Lower leg skin (tissue), 4 donors: ENCODE results near the gene ARHGEF11. TPM values are rescaled to one million over a fixed set of nuclear protein-coding genes. Genes with fewer than 3 reads are reported as not detected.

Source experiments
- DNase-seq, 2 donors: peaks; one replicate each; pipeline ENCODE4 v3.0.0-alpha.2; 2019; ENCODE audit warnings: low spot score in 2 of 2
- H3K4me3 ChIP-seq: fragments of 200-600 bp; sonication (generic); 2 replicates; pipeline ENCODE4 v1.5.1; 2017; ENCODE audit warnings: mild to moderate bottlenecking, low read depth; ENCODE audit not compliant: poor library complexity, severe bottlenecking
- POLR2A ChIP-seq, 2 donors: fragments of 450-650 bp; IDR thresholded peaks; one replicate each; pipeline ENCODE4 v1.6.1; 2016 to 2017; ENCODE audit warnings: antibody characterized with exemption in 2 of 2, mild to moderate bottlenecking in 1 of 2, moderate library complexity in 1 of 2
- WGBS, 2 donors: methylation state at CpG; one replicate each; pipeline ENCODE4 v1.1.5; 2018; 5-methylcytosine and 5-hydroxymethylcytosine counted together
- intact Hi-C: fragments of 100-400 bp; cut with DNase I; formaldehyde crosslinking; loops from one replicate; pipeline ENCODE4 v1.15.0; 2023; ENCODE audit warnings: low total_unique reads
- total RNA-seq, 4 donors: library from RNA; depleted of rRNA; stranded (reverse); fragments of >200 nt; gene quantifications; one replicate each; pipeline ENCODE4 v1.1.0, GENCODE V29; 2016
- TF ChIP-seq, protein P1 (sequence below), 3 donors: fragments of 450-650 bp; IDR thresholded peaks; one replicate each; pipeline ENCODE4 v1.5.1; 2016; ENCODE audit warnings: antibody characterized with exemption in 3 of 3, mild to moderate bottlenecking in 3 of 3, moderate library complexity in 2 of 3

The ARHGEF11 gene
- total RNA-seq, 4 donors from 2014 or later = 16.3 to 30.9 (median 27.3) TPM

DNA sequence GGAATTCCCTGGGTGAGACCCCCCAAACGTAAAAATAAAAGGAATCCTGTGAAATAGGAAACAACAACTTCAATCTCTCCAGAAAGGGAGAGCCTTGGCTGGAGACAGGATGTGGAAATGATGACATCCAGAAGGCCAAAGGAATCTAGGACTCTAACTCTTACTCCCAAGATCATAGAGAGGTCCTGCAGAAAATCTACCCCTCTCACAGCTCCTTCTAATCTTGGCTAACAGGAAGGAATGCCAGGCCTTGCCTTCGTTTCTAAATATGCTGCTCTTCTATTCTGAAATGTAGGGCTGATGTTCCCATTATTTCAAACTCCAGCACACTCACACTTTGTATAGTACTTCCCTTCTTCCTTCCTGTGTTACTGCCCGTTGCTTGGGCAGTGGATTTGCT lies 40.7 kb downstream of the ARHGEF11 start:
- no peak overlapping the region for H3K4me3 ChIP-seq
- WGBS, 2 donors = 53 to 54% methylated on average over 3 of the region's 3 CpGs
- intact Hi-C loops = no loop called here
- TF ChIP-seq, protein P1, sequence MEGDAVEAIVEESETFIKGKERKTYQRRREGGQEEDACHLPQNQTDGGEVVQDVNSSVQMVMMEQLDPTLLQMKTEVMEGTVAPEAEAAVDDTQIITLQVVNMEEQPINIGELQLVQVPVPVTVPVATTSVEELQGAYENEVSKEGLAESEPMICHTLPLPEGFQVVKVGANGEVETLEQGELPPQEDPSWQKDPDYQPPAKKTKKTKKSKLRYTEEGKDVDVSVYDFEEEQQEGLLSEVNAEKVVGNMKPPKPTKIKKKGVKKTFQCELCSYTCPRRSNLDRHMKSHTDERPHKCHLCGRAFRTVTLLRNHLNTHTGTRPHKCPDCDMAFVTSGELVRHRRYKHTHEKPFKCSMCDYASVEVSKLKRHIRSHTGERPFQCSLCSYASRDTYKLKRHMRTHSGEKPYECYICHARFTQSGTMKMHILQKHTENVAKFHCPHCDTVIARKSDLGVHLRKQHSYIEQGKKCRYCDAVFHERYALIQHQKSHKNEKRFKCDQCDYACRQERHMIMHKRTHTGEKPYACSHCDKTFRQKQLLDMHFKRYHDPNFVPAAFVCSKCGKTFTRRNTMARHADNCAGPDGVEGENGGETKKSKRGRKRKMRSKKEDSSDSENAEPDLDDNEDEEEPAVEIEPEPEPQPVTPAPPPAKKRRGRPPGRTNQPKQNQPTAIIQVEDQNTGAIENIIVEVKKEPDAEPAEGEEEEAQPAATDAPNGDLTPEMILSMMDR (IDR thresholded peaks at IDR 0.05) = no peak
- TF ChIP-seq POLR2A (IDR thresholded peaks at IDR 0.05) = no peak
- DNase-seq = no peak

DNA sequence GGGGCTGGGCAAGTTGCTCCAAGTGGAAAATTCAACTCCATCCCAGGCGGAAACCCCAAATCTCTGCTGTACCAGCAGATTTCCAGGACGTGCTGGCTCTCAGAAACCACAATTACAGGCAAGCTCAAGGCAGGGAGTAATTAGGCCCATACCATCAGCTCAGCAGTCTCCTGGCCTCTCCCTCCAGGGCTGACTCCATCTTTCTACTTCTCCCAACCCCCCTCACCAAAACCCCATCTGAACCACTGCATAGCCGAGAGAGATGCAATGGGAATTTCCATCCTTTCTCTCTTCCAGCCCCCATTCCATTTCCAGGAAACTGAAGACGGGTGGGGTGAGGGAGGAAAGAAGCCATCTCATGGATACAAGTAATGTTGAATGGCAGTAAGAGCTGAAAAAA lies 41.2 kb downstream of the ARHGEF11 start:
- intact Hi-C loops = no loop called here
- TF ChIP-seq, protein P1 (IDR thresholded peaks at IDR 0.05) = no peak
- no peak for TF ChIP-seq POLR2A (IDR thresholded peaks at IDR 0.05)
- 70 to 83% methylated on average over 4 of the region's 4 CpGs for WGBS, 2 donors

DNA sequence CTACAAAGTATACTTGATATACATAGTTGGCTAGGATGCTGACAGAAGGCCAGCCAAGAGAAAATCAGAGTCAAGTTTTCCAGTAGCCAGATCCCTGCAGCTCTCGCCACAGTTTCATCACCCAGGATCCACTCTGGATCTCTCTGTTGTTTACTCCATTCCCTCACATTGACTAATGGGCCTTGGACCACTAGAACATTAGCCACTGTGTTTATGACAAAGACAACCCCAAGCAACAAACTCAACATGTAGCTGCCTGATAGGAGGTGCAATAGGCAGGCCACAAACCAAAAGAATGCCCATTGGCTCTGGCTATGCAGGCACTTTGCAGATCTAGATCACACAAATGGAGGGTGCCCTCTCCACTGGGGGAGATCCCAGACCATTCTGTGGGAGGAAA lies 44.2 kb downstream of the ARHGEF11 start:
- no peak for DNase-seq
- TF ChIP-seq, protein P1 (IDR thresholded peaks at IDR 0.05) = no peak
- TF ChIP-seq POLR2A (IDR thresholded peaks at IDR 0.05) = no peak
- intact Hi-C loops = no loop called here
- WGBS, 2 donors = 89 to 94% methylated on average over 1 of the region's 1 CpG
- H3K4me3 ChIP-seq = no peak overlapping the region

More for the DNA sequence above, 41.2 kb downstream of the ARHGEF11 start:
- no peak for DNase-seq
- H3K4me3 ChIP-seq = no peak overlapping the region

DNA sequence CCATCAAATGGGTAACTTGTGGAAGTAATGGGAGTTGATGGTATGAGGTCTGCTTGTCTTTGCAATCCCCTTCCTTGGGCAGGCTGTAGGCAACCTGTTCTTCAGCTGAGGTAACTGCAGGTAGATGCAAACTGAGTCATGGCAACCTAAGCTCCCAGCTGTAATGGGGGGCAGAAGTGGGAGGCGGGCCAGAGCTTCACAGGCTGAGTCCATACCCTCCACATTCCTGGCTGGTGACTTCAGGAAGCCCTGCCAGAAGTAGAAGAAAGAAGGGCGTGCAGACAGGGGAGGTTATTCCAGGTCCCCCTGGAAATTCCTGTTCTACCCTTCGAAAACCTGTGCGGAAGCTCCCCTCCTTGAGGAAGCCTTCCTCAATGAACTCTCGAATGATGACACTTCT lies 44.9 kb downstream of the ARHGEF11 start:
- DNase-seq = no peak
- 87 to 90% methylated on average over 5 of the region's 5 CpGs for WGBS, 2 donors
- intact Hi-C loops = no loop called here
- no peak overlapping the region for H3K4me3 ChIP-seq
- no peak for TF ChIP-seq POLR2A (IDR thresholded peaks at IDR 0.05)

DNA sequence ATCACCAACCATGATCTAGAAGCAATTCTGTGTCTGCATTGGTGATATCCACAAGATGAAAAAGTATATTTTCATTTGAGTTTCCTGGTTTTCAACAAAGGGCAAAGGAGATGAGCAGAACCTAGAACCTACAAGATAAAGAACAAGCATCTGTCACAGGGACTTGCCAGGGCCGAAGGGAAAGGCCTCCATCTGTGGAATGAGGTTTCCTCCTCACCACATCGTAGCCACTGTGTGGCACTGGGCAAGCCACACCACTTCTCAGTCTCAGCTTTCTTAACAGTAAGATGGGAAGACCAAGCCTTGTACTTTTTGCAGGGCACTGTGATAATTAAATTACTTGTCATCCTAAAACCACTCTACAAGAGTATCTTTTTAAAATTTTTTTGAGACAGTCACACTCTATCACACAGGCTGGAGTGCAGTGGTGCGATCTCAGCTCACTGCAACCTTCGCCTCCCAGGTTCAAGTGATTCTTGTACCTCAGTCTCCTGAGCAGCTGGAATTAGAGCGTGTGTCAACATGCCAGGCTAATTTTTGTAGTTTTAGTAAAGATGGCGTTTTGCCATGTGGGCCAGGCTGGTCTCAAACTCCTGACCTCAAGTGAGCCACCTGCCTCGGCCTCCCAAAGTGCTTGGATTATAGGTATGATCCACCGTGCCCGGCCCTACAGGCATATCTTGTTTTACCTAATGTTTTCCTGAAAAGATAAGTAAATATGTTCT lies 45.8 kb downstream of the ARHGEF11 start:
- TF ChIP-seq POLR2A (IDR thresholded peaks at IDR 0.05) = no peak
- no peak overlapping the region for H3K4me3 ChIP-seq
- intact Hi-C loops = no loop called here
- WGBS, 2 donors = 76 to 78% methylated on average over 9 of the region's 9 CpGs
- DNase-seq = no peak

DNA sequence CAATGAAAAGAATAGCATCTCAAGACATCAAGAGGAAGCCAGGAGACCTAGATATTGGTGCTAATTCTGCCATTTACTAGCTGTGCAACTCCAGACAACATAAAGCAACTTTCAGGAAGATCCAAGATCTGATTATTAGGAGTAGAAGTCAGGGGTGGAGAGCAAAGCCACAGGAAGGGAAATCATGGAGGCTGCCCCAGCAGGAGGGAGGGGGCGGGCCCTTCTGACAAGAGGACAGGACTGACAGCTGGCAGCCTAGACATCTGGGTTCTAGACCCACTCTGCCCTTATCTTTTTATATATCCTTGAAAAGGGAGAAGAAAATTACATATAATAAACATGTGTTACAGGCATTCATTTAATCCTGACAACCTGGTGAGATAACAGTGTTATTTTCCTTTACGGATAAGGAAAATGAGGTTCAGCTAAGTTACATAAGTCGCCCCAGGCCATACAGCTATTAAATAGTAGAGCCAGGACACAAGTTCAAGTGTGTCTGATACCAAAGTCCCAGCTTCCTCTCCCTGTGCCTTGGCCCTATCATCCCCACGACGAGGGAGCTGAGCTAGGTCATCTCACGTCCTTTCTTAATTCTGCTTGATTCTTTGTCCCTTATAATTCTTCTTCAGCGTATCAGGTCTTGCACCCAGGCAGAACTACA lies 46.6 kb downstream of the ARHGEF11 start:
- H3K4me3 ChIP-seq = no peak overlapping the region
- WGBS, 2 donors = 83 to 87% methylated on average over 7 of the region's 7 CpGs
- intact Hi-C loops = no loop called here
- no peak for DNase-seq
- no peak for TF ChIP-seq POLR2A (IDR thresholded peaks at IDR 0.05)
- TF ChIP-seq, protein P1 (IDR thresholded peaks at IDR 0.05) = no peak
